GM12878 (cell line): ENCODE data around the gene GATA3. TPM values are rescaled to one million over a fixed set of nuclear protein-coding genes. Genes with fewer than 3 reads are reported as not detected.

Source experiments
- ATAC-seq: fragments of 200-7000 bp; cut with Tn5 transposase; 3 replicates; pipeline ENCODE4 v1.9.1; 2020; ENCODE audit warnings: mild to moderate bottlenecking, moderate library complexity
- BruUV-seq: library from RNA; stranded (reverse); fragments of 400-500 nt; replicated peaks from 2 replicates; lab custom pipeline; 2021; lab: Mats Ljungman, UMichigan
- CTCF ChIA-PET: fragments of 300-600 bp; sonication (Branson Sonifier 250); formaldehyde crosslinking; extraction: SDS; loops from one replicate; lab custom pipeline; 2021; ENCODE audit warnings: inconsistent platforms; lab: Yijun Ruan, JAX
- POLR2A ChIA-PET: fragments of 350-600 bp; formaldehyde crosslinking; extraction: SDS; loops from one replicate; lab custom pipeline; 2021; ENCODE audit warnings: inconsistent platforms; lab: Charles Lee
- RAD21 ChIA-PET: fragments of 300-600 bp; sonication (Branson Sonifier 250); formaldehyde crosslinking; loops from one replicate; lab custom pipeline; 2023; ENCODE audit warnings: antibody characterized with exemption; ENCODE audit not compliant: unreplicated experiment; lab: Charles Lee
- SMC1A ChIA-PET: fragments of 300-600 bp; sonication (Branson Sonifier 250); formaldehyde crosslinking; loops from one replicate; lab custom pipeline; 2023; ENCODE audit not compliant: unreplicated experiment, uncharacterized antibody; lab: Charles Lee
- DNase-seq: peaks from one replicate; pipeline ENCODE4 v3.0.0-alpha.2; 2011; ENCODE audit warnings: low read depth, low spot score
- FAIRE-seq: peaks from 3 replicates; lab custom pipeline; 2011; peaks lifted over from hg19 to GRCh38; lab: Jason Lieb, UNC
- H2AFZ ChIP-seq: 2 replicates; pipeline ENCODE4 v1.6.0; 2011; ENCODE audit warnings: low read depth, low read length, control low read depth; ENCODE audit not compliant: control insufficient read depth
- H3K27ac ChIP-seq: 2 replicates; pipeline ENCODE4 v1.5.1; 2011; ENCODE audit warnings: control low read depth; ENCODE audit not compliant: control insufficient read depth, insufficient read depth
- H3K27me3 ChIP-seq, 2 experiments: replicated peaks in 1 of 2; 2 replicates each; pipeline versions ENCODE4 v1.6.0 to v1.6.1; 2011; ENCODE audit warnings: low read length in 1 of 2; ENCODE audit not compliant: control insufficient read depth in 2 of 2, insufficient read depth in 2 of 2
- H3K36me3 ChIP-seq, 2 experiments: 2 replicates each; pipeline ENCODE4 v1.5.1; 2011; ENCODE audit warnings: low read length in 1 of 2; ENCODE audit not compliant: control insufficient read depth in 2 of 2, insufficient read depth in 2 of 2
- H3K4me1 ChIP-seq: 2 replicates; pipeline ENCODE4 v1.6.1; 2011; ENCODE audit warnings: mild to moderate bottlenecking, low read length, moderate library complexity, mixed read lengths; ENCODE audit not compliant: control insufficient read depth, insufficient read depth
- H3K4me2 ChIP-seq: 2 replicates; pipeline ENCODE4 v1.6.0; 2011; ENCODE audit warnings: control low read depth; ENCODE audit not compliant: control insufficient read depth, insufficient read depth
- H3K4me3 ChIP-seq: fragments of 200-600 bp; sonication (generic); 2 replicates; pipeline ENCODE4 v1.5.1; 2016
- H3K79me2 ChIP-seq: 2 replicates; pipeline ENCODE4 v1.6.0; 2011; ENCODE audit warnings: low read length; ENCODE audit not compliant: control insufficient read depth, insufficient read depth
- H3K9ac ChIP-seq: 2 replicates; pipeline ENCODE4 v1.8.0; 2011; ENCODE audit warnings: low read length, control low read depth, mixed read lengths; ENCODE audit not compliant: control insufficient read depth, insufficient read depth
- H3K9me3 ChIP-seq: replicated peaks from 3 replicates; pipeline ENCODE4 v1.5.1; 2011; ENCODE audit warnings: mild to moderate bottlenecking, low read length; ENCODE audit not compliant: control insufficient read depth, insufficient read depth
- H4K20me1 ChIP-seq: 2 replicates; pipeline ENCODE4 v1.6.0; 2011; ENCODE audit not compliant: control insufficient read depth, insufficient read depth
- BRCA1 ChIP-seq: IDR thresholded peaks from 2 replicates; pipeline ENCODE4 v1.6.1; 2011; ENCODE audit warnings: low read depth, low read length, improper control_type of control experiment
- E2F4 ChIP-seq: IDR thresholded peaks from 2 replicates; pipeline ENCODE4 v1.6.1; 2012; ENCODE audit warnings: low read depth, low read length, improper control_type of control experiment
- KAT2A ChIP-seq: conservative IDR thresholded peaks from 2 replicates; pipeline ENCODE4 v1.6.1; 2011; ENCODE audit warnings: low read depth, low read length; ENCODE audit not compliant: control insufficient read depth
- REST ChIP-seq: IDR thresholded peaks from 2 replicates; pipeline ENCODE4 v1.6.1; 2012; ENCODE audit warnings: mild to moderate bottlenecking, low read depth, low read length
- SKIL ChIP-seq: fragments of 450-650 bp; IDR thresholded peaks from 2 replicates; pipeline ENCODE4 v1.6.1; 2017; ENCODE audit warnings: mild to moderate bottlenecking, low read depth, inconsistent platforms; ENCODE audit not compliant: poor library complexity, severe bottlenecking
- SUPT20H ChIP-seq: IDR thresholded peaks from 2 replicates; pipeline ENCODE4 v1.6.1; 2011; ENCODE audit warnings: low read depth, mild to moderate bottlenecking, low read length, moderate library complexity, borderline replicate concordance; ENCODE audit not compliant: control insufficient read depth
- ZBED1 ChIP-seq: IDR thresholded peaks from 2 replicates; pipeline ENCODE4 v1.6.1; 2016; ENCODE audit warnings: borderline replicate concordance
- WGBS: methylation state at CpG from one replicate; pipeline ENCODE4 v1.1.6; 2016; ENCODE audit warnings: low lambda C conversion rate; ENCODE audit not compliant: insufficient replicate concordance, insufficient coverage; ENCODE audit errors: missing lambda C conversion rate; 5-methylcytosine and 5-hydroxymethylcytosine counted together
- in situ Hi-C: fragments of 300-500 bp; cut with MboI; formaldehyde crosslinking; loops from 9 replicates; pipeline ENCODE4 v1.14.3; 2018; ENCODE audit warnings: mixed read lengths
- intact Hi-C: fragments of 100-400 bp; cut with micrococcal nuclease; formaldehyde crosslinking; loops from one replicate; pipeline ENCODE4 v1.14.2; 2022; ENCODE audit not compliant: unreplicated experiment
- polyA plus RNA-seq, 11 experiments: library from polyadenylated mRNA; depleted of rRNA in 4 of 11; unstranded in 6 of 11; stranded (reverse) in 5 of 11; fragments of >200 nt; fragmentation: Nextera tagmentation in 4 of 11; fragmentation: Illumina TruSeq in 1 of 11; extraction: Ambion mirVana in 4 of 11; extraction: Trizol in 1 of 11; gene quantifications; 1 replicate in 1 of 11; 2 replicates in 10 of 11; pipeline versions ENCODE4 v1.2.1 to v1.2.3, GENCODE V29; 2011 to 2016; ENCODE audit warnings: inconsistent platforms in 2 of 11, missing spikeins in 2 of 11, low read depth in 1 of 11
- total RNA-seq, 4 experiments: library from RNA; depleted of rRNA in 3 of 4; stranded (reverse); fragments of >200 nt in 3 of 4; fragmentation: Illumina TruSeq in 1 of 4; extraction: Trizol in 1 of 4; gene quantifications; 2 replicates each; pipeline versions ENCODE4 v1.2.1 to v1.2.3, GENCODE V29; 2013 to 2021

The GATA3 gene
- total and polyA plus RNA-seq, 10 of the 15 experiments (the other 5 are each of a cell fraction or from before 2014, with no cell fraction given): 0.08 to 0.80 (median 0.29) TPM

GRCh38 chr10:8116926-8117493 is 62.5 kb downstream of the GATA3 start (continued):
- no peak for TF ChIP-seq REST

GRCh38 chr10:8121201-8121890 is 66.9 kb downstream of the GATA3 start:
- no peak for DNase-seq
- no peak for TF ChIP-seq E2F4
- TF ChIP-seq SKIL: no peak
- TF ChIP-seq BRCA1: no peak
- no peak for TF ChIP-seq SUPT20H
- TF ChIP-seq ZBED1: no peak
- TF ChIP-seq REST: no peak
- no peak for TF ChIP-seq KAT2A

More at GRCh38 chr10:8121201-8121890, 66.9 kb downstream of the GATA3 start:
- no peaks in the 10 kb centered on the region for H4K20me1 ChIP-seq
- in situ Hi-C loops (no loop called here), intact Hi-C loops (no loop called here)
- no peak overlapping the region for H3K4me3 ChIP-seq
- WGBS: 35% methylated on average over 12 of the region's 12 CpGs
- RAD21 ChIA-PET: no interaction called here
- ATAC-seq (no peak), FAIRE-seq (no peak)
- no peaks in the 10 kb centered on the region for H3K36me3 ChIP-seq
- no TSS peak for BruUV-seq
- no peak overlapping the region for H3K9ac ChIP-seq
- SMC1A ChIA-PET: no interaction called here
- H3K9me3 ChIP-seq: no peaks in the 10 kb centered on the region
- no peak overlapping the region for H3K4me2 ChIP-seq
- CTCF ChIA-PET: no interaction called here
- no peaks in the 10 kb centered on the region for H3K79me2 ChIP-seq
- H3K27me3 ChIP-seq: no peaks in the 10 kb centered on the region; a peak in 3 of 4 replicates
- no peak overlapping the region for H3K27ac ChIP-seq
- POLR2A ChIA-PET: no interaction called here
- H2AFZ ChIP-seq: no peak overlapping the region
- H3K4me1 ChIP-seq: no peaks in the 10 kb centered on the region
